Stimulated activated CD4-positive, alpha-beta T cell treated with anti-CD3 and anti-CD28 coated beads, Interleukin-2, amount 100 ng/mL, for 48 hours (primary cell): Measurements from ENCODE around the gene RYR2.
"Not testable (repeated sequence)": the region's sequence is repeated elsewhere in the genome, so short reads cannot be mapped to it uniquely, and the experiment has no call there.

Source experiments
- DNase-seq, 2 donors: peaks; one replicate each; pipeline ENCODE4 v3.0.0-alpha.2; 2020

Gene RYR2

GRCh38 chr1:237591353-237591752 is 549.4 kb downstream of the RYR2 start:
- DNase-seq, result no peak

GRCh38 chr1:237603036-237603568 is 561.1 kb downstream of the RYR2 start:
- DNase-seq, result not testable (repeated sequence)

- no peak for DNase-seq
Observed at GRCh38 chr1:237608433-237608832, 566.4 kb downstream of the RYR2 start.

GRCh38 chr1:237610157-237610556 is 568.2 kb downstream of the RYR2 start:
- DNase-seq, result no peak

- DNase-seq, result no peak
Observed at GRCh38 chr1:237613984-237614383, 572.0 kb downstream of the RYR2 start.

DNA sequence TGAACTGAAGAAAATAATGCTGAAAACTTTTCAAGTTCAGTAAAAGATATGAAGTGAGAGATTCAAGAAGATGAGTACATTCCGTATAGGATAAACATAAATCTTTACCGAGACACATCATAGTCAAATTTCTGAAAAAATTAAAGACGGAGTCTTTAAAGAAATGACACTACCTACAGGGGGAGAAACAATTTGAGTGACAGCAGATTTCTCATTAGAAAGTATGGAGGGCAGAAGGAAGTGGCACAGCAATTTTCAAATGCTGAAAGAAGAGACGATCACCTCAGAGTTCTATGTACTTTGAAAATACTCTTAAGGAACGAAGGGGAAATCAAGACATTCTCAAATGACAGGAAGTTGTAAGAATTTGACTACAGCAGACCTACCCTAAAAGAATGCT is 577.6 kb downstream of the RYR2 start:
- DNase-seq, result no peak

DNA sequence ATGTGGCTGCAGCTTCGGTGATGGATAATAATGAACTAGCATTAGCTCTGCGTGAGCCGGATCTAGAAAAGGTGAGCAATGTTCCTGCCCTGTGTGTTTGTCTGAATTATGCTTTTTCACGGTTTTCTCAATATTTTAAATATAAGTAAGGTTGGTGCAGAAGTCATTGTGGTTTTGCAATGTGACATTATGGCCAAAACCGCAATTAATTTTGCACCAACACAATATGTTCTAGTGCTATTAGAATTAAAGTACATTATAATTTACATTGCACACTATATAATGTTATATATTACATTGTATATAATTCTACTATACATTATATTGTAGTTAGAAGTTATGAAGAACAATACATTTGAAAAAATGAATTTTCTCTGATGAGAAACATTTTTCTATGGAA is 592.9 kb downstream of the RYR2 start:
- DNase-seq, result no peak

DNA sequence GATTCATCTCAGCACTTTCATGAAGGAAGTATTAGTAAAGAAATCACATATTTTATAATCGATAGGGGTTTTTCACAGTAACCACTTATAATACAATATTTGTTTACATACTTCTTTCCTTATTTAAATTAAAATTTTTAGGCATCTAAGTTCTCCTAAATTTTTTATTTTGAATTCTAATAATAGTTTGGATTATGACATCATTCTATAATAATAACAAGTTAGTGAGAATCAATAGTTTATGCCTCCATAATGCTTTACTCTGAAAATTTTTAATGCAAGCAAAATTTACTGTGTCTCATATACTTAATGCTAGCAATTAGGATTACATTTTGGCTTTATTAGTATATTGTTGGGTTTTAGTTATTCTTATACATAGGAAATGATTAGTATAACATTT is 596.6 kb downstream of the RYR2 start:
- no peak for DNase-seq

GRCh38 chr1:237640011-237640671 is 598.2 kb downstream of the RYR2 start:
- no peak for DNase-seq

DNA sequence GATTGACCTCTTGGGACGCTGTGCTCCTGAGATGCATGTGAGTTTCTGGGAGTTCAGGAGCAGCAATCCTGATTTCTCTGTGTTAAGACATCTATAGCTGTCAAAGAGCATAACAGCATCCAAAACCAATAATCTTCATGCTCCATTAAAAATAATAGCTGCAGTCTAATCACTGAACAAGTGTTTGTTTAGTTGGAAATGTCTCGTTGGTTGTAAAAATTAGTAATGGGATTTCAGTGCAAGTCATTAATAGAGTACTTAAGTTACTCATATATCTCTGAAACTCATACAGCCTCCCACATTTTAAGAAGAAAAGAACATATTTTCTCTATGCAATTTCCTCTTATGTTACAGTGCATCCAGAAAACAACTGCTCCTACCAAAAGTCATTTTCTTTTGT is 599.0 kb downstream of the RYR2 start:
- no peak for DNase-seq

DNA sequence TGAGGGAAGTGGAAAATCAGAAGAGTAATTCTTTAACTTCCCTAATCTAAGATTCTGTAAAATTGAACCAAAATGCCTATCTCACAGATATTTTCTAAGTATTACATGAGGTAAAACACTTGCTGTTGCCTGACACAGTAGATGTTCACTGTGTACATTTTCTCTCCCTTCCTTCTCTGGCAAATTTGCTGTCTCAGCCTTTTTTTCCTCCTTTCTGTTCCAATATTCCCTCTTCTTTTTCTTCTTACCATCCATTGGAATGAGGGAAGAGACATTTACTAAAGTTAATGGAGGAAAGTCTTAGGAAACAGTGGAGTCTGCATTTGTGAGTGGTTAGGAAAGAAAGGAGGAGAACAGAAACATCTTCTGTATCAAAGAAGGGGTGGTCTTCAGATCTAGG is 608.8 kb downstream of the RYR2 start:
- DNase-seq, result no peak

GRCh38 chr1:237655778-237656177 is 613.8 kb downstream of the RYR2 start:
- no peak for DNase-seq

- no peak for DNase-seq
Observed at GRCh38 chr1:237664348-237664747, 622.4 kb downstream of the RYR2 start.

DNA sequence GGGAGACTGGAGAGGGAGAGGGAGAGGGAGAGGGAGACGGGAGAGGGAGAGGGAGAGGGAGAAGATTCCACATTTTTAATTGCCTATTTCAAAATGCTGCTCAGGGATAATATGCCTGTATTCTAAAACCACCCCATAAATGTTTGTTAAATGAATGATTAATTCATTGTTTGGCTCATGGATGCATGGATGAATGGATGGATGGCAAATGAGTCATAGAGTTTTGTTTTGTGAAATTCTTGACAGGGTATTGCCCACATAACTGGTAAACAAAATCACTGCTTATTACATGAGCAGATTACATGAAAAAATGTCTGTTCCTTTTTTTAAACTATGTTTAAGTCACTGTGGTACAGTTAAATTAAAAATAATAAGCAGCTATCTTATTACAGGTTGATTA is 628.3 kb downstream of the RYR2 start:
- DNase-seq, result no peak

DNA sequence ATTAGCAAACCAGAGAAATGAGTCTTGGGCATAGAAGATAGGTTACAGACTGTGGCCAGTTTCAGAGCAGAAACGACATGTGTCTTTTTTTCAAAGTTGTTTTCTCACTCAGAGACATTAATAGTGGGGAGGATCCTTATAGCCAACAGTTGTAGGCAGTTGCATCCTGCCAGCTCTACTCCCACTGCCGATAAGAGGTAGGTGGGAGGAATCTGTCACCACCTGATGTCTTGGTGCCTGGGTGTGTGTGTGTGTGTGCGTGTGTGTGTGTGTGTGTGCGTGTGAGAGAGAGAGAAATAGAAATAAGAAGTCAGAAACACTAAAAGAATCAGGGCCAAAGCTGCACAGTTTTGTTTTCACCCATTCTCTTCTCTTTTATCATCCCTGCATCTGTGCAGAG is 629.3 kb downstream of the RYR2 start:
- no peak for DNase-seq

GRCh38 chr1:237671935-237672334 is 630.0 kb downstream of the RYR2 start:
- no peak for DNase-seq

DNA sequence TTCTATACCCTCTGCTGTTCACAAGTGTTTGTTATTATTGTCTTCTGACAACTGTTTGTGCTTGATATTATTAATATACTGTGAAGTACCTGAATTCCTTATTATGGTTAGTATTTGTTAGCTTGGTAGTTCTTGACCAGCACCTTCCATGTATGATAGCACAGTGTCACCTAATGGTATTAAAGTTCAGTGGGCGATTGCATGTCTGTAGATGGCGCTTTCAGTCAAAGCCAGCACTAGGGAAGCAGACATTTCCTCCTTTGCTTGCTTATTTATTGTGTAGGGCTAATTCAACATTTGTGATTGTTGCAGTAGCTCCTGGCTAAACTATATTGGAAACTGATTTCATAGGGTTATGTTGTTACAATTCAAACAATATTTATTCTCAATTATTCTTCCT is 630.8 kb downstream of the RYR2 start:
- no peak for DNase-seq

- no peak for DNase-seq
Observed at GRCh38 chr1:237673631-237674030, 631.6 kb downstream of the RYR2 start.

GRCh38 chr1:237677979-237678378 is 636.0 kb downstream of the RYR2 start:
- DNase-seq, result no peak

GRCh38 chr1:237679687-237680086 is 637.7 kb downstream of the RYR2 start:
- DNase-seq, result no peak

GRCh38 chr1:237681210-237681609 is 639.2 kb downstream of the RYR2 start:
- DNase-seq, result no peak

GRCh38 chr1:237684236-237684635 is 642.3 kb downstream of the RYR2 start:
- DNase-seq, result no peak

- DNase-seq, result no peak
Observed at GRCh38 chr1:237685551-237685950, 643.6 kb downstream of the RYR2 start.

DNA sequence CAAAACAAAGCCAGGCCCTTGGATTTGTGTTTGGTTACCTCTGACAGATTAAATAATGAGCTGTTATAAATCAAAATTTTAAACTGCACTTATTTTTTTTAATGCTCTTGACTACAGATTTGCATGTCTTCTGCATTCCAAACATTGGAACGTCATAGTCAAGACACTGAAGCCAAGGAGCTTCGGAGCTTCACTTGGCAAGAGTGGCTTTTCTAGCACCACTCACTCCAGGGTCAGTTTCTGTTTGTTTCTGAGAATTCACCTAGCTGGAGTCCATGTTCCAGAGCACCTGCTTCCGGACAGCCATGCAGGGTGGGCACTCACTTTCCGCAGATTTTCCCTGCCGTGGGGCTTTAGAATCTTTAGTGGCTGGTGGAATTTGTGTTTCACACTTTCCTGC is 645.8 kb downstream of the RYR2 start:
- DNase-seq, result no peak

GRCh38 chr1:237690656-237691055 is 648.7 kb downstream of the RYR2 start:
- no peak for DNase-seq
